PC-3 (cell line): ENCODE results near the gene CDKN2B-AS1.

Experiments
- CTCF ChIP-seq: fragments of 300-600 bp; sonication (generic); conservative IDR thresholded peaks from 2 replicates; pipeline ENCODE4 v1.5.1; 2017; ENCODE audit warnings: antibody characterized with exemption, low read depth, mild to moderate bottlenecking, low read length
- EZH2 ChIP-seq: fragments of 300-600 bp; sonication (generic); IDR thresholded peaks from one replicate; pipeline ENCODE4 v1.6.1; 2017; ENCODE audit warnings: antibody characterized with exemption, mild to moderate bottlenecking, low read length; ENCODE audit not compliant: unreplicated experiment

DNA sequence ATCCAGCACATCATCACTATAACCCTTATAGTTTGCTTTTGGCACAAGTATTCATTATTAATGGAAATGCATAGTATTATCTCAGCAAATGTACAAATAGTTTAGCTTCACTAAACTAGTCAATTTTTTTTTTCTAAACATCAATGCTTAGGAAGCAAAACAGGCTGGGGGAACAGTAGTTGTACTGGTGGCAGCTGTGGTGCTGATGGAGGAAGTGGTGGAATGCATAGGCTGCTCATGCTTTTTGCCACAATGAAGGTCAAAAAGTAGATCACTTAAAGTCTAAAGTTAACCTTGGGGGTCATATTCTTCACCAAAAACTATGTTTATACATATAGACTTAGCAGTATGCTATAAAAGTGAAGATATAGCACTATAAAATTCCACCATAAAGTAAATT is 50.8 kb downstream of the CDKN2B-AS1 start:
- TF ChIP-seq CTCF (no peak), EZH2 (no peak)
